Measurements from ENCODE around the gene SCN8A.
"Not testable (repeated sequence)": the region's sequence is repeated elsewhere in the genome, so short reads cannot be mapped to it uniquely, and the experiment has no call there.

SCN8A gene

DNA sequence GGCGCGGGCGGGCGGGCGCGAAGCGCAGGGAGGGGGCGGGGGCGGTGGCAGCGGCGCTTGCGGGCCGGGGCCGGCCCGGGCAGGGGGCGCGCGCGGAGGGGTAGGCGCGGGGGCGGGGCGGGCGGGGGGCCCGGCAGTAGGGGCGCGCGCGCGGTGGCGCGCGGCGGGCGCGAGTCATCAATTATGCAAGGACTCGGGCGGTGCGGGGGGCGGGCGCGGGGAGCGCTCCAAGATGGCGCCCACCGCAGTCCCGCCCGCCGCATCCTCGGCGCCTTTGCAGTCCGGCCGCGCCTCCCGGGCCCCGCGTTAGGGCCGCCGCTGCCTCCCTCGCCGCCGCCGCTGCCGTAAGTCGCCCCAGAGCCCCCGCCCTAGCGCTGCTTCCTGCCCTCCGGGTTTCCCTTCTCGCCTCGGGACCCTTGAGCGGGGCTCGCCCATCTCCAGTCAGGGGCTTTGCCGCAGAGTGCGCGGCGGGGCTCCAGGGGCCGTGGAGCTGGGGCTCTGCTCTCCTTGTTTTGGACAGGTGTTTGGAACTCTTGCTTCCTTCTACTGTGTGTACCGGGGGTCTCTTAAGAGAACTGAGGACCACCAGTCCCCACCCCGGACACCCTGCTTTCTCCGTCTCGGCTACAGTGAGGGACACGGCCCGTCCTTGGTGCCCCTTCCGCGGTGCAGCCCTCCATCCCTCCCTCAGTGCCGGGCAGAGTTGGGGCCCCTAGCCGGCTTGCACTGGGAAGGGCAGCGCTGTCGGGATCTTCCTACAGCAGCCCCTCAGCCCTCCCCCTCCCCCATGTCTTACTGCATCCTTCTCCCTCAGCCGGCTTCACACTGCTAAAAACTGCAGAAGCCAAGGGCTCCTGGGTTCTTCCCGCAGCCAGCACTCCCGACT lies at the start of gene SCN8A:
TSS of gene SCN8A (plus strand) at position 218 of the 886 bp plus-strand sequence. CDS start 71,585 bp downstream, outside the sequence.
- DNase-seq: peak; percentile 21 to 59 (median 27)

DNA sequence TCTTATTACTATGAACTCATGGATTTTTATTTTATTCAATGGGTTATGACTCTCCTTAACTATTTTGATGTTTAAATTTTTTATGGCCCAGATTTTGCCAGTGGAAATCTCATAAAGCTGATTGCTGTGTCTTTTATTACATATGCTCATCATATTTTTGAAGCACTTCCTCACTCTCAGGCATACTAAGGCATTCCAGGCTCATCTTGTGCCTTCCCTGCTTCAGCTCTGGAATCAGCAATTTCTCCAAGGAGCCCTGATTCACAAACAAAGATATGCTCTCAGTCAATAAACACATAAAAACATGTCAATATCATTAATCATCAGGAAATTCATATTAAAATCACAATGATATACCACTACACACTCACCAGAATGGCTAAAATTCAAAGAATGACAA lies 44.9 kb upstream of the SCN8A start:
- DNase-seq: no peak

DNA sequence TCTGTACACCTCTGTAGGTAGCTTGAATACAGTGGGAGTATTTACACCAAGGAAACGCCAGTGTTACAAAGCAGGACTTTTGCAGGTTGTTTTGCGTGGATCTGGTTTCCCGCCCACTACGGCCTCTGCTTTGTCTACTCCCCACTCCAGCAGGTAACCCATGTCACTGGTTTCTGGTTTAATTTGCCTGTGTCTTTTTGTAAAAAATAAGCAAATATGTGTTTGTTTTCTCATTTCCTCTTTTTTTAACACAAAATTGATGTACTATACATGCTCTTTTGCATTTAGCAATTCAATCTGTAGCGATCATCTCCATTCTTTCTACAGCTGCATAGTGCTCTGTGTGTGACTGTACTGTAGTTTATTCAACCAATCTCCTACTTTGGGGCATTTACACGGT lies 43.4 kb upstream of the SCN8A start:
- DNase-seq: no peak

DNA sequence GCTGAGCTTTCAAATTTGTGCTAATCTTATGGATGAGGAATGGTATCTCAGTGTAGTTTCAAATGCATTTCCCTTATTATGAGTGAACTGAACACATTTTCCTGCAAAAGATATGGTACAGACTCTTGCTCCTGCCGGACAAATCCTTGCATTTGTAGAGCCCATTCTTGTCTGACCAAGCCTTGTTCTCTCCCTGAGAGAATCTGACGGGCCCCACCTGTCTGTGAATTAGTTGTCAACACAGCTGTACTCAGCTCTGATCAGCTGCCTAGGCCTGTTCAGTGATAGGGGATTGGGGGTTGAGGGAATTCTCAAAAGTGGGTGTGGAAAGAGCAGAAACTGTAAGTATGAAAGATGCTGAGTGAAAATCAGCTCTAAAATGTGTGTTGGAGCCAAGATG lies 42.8 kb upstream of the SCN8A start:
- no peak for DNase-seq

DNA sequence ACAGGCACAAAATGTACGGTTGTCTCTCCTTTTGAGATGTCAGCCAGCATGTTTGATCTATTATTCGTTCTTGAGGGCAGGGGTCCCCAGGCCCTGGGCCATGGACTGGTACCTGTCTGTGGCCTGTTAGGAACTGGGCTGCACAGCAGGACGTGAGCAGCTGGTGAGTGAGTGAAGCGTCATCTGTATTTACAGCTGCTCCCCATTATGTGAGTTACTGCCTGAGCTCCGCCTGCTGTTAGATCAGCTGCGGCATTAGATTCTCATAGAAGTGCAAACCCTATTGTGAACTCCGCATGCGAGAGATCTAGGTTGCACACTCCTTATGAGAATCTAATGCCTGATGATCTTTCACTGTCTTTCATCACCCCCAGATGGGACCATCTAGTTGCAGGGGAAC lies 41.4 kb upstream of the SCN8A start:
- no peak for DNase-seq

DNA sequence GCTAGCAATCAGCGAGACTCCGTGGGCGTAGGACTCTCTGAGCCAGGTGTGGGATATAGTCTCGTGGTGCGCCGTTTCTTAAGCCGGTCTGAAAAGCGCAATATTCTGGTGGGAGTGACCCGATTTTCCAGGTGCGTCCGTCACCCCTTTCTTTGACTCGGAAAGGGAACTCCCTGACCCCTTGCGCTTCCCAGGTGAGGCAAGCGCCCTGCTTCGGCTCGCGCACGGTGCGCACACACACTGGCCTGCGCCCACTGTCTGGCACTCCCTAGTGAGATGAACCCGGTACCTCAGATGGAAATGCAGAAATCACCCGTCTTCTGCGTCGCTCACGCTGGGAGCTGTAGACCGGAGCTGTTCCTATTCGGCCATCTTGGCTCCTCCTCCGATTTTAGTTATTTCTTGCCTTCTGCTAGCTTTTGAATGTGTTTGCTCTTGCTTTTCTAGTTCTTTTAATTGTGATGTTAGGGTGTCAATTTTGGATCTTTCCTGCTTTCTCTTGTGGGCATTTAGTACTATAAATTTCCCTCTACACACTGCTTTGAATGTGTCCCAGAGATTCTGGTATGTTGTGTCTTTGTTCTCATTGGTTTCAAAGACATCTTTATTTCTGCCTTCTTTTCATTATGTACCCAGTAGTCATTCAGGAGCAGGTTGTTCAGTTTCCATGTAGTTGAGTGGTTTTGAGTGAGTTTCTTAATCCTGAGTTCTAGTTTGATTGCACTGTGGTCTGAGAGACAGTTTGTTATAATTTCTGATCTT lies 22.6 kb upstream of the SCN8A start:
- not testable (repeated sequence) for DNase-seq

DNA sequence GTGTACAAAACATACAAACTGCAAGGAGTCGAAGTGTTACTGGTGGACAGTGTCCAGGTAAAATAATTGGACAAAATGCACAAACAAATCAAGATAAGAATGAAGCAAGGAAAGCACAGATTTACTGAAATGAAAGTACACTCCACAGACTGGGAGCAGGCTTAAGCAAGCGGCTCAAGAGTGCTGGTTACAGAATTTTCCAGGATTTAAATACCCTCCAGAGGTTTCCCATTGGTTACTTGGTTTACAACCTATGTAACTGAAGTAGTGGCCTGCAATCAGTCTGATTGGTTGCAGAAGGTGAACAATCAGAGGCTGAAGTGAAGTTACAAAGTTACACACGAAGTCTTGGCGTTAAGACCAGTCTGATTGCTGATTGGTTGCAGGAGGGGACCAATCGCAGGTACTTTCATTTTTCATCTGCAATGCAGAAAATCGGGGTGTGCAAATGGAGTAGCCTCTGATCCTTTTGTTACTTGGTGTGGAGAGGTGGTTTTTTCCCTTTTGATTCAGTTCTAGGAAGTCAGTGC lies 11.6 kb upstream of the SCN8A start:
- DNase-seq: no peak

DNA sequence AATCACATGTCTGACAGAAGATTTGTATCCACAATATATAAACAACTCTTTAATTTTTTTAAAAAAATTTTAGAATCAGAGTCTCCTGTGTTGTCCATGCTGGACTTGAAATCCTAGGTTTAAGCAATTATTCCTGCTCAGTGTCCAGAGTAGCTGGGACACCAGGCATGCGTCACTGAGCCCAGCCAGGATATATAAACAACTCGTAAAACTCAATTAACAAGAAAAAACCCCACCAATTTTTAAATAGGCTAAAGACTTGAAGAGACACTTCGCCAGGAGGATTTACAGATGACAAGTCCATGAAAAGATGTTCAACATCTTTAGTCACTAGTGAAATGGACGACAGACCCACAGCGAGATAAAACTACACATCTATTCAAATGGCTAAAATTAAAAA lies 2.0 kb upstream of the SCN8A start:
- no peak for DNase-seq

DNA sequence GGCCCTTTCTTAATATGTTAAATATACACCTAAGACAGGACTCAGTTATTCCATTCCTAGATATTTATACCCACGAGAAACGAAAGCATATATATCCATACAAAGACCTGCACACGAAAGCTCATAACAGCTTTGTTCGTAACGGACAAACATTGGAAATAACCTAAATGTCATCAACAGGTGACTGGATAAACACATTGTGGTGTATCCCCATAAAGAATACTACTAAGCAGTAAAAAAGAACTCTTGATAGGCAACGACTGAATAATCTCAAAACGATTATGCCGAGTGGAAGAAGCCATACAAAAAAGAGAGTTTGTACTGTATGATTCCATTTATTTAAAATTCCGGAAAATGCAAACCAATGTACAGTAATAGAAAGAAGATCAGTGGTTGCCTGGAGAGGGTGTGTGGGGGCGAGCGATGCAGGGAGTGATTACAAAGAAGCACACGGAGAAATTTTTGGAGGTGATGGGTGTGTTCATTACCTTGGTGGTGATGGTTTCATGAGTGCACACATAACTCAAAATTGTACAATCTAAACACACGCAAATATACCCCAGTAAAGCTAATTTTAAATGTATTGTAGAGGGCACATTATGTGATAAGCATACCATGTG lies 1.4 kb upstream of the SCN8A start:
- no peak for DNase-seq

DNA sequence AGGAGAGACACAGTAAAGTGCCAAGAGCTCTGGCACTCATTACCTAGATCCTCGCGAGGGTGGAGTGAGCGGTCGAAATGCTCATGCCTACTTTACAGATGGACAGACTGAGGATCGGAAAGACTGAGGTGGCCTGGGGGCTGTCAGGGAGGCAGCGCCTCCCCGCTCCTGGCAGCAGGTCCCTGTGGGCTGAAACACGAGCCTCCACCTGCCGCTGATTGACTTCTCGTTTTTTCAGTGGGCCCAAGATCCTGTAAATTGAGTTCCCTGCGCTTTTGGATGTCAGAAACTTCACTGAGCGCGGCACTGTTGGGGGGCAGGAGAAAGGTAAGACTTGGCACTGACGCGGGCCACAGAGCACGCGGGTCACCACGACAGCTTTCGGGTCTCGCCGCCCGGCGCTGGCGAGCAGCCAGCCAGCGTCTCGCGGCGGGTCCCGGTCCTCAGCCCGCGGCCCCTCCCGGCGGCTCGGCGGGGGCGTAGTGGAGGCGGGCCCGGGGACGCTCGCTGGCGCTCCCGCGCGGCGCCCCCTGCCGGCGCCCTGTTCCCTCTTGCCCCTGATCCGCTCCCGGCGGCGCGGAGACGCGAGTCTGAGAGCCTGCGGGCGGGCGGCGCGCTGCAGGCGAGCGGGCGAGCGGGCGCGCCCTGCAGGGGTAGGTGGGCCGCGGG lies 552 bp upstream of the SCN8A start:
- DNase-seq: peak; percentile 72 to 94 (median 82)

DNA sequence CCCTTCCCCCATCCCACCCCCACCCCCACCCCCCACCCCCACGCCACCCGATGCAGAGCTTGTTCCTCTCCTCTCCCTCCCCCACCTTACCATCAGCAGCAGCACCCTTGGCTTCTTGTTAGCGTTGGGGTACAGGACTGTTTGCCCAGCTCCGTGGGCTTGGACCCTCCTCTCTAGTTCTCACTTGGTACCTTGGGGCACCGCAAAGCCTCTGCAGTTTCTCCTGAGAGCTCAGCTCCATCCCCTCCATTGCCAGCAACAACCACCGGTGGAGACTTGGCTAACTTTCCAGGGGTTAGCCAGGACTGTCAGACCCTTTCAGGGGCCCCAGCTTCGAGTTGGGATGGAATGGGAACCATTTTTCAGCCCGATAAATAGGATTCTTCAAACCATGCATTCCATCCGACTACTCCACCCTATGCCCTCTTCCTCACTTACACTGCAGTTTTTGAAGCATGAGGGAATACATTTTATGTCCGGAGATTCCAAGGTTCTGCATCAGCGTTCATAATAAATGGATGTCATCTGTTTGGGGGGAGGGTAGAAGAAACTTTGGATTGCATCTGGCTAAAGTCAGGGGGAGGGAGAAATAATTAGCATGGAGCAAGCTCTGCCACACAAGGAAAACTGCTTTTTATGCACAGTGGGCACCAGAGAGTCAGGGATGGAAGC lies 1.1 kb downstream of the SCN8A start:
- no peak for DNase-seq

DNA sequence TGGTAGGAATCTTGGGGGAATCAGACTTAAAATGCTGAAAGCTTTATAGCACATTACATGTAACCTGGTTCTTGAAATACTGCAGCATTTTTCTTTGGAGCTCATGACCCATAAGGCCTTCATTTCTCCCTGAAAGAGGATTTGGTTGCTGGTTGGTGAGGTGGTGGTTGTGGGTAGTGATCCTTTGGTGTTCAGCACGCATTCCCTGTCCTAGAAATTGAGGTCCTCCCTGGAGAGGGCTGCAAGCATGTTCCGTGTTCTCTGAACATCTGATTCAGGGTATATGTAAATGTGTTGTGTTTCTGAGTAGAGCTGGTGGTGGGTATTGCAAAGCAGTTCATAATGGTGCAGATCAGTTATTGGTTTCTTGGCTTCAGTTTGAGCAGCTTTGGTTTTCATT lies 2.0 kb downstream of the SCN8A start:
- no peak for DNase-seq

DNA sequence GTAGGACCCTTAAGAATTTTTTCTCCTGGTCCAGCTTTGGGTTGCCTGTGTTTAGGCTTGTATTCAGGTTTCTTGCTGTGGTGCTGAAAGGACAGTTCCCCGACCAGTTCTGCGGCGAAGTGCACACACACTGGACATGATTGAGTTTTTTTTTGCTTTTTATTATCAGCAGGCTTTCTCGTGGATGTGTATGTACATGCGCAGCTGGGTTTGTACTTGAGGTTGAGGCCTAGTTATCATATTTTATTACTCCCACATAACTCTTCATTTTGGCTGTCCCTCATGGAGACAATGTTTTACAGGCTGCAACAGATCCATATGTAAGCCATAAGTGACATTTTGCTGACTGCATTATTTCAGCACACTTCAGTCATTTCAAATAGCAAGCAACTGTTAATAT lies 2.5 kb downstream of the SCN8A start:
- peak in 2 of 3 donors; percentile 51 to 56 for DNase-seq

DNA sequence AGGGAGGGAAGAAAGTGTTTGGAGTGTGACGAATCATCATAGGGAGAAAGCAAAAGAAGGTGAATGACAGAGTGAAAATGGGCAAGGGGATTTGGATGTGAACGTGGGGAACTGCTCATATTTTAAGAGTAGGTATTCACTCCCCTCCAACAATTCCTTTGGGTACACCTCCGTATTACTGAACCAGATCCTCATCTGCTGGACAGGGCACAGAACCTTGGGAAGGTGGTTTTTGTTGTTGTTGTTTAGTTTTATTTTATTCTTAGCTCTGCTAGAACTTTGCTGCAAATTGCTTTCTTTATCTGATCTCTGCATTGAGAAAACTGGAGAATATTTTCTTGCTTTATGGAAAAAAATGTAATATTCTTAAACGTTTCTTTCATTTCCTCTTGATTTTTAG lies 7.1 kb downstream of the SCN8A start:
- DNase-seq: no peak

DNA sequence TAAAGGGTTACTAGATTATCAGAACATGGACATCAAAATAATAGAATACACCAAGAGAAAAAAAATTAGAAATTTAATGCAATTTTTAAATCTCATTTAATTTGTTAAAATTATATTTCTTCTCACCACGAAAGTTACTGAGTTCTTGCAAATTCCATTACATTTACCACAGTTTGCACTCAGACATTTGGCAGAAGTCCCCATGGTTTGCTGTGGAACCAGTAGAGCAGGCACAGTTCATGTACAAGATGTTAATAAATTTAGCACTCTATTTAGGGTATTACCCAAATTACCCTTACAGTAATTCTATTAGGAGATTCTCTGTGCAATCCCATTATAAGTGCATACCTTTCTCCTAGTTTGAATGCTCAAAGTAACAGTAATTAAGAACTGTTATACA lies 9.7 kb downstream of the SCN8A start:
- no peak for DNase-seq

DNA sequence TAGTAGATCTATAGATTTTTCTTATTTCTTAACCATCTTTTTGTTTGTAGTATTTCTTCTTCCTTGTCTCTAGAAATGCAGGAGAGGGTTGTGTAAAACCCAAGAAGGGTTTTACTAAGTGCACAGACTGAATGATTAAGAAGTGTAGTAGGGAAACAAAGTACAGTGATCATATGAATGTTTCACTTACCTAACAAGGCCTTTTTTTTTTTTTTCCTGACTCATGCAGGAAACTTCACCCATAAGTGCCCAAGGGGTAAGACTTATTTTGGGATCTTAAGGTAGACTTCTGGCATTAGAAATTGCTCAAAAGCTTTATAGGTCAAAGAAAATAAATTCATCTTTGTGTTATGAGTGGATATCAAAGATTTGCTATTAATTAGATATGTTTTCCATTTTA lies 10.2 kb downstream of the SCN8A start:
- no peak for DNase-seq

DNA sequence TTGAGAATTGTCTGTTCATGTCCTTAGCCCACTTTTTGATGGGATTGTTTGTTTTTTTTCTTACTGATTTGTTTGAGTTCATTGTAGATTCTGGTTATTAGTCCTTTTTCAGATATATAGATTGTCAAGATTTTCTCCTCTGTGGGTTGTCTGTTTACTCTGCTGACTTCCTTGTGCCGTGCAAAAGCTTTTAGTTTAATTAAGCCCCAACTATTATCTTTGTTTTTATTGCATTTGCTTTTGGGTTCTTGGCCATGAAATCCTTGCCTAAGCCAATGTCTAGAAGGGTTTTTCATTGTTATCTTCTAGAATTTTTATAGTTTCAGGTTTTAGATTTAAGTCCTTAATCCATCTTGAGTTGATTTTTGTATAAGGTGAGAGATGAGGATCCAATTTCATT lies 14.9 kb downstream of the SCN8A start:
- DNase-seq: not testable (repeated sequence)

DNA sequence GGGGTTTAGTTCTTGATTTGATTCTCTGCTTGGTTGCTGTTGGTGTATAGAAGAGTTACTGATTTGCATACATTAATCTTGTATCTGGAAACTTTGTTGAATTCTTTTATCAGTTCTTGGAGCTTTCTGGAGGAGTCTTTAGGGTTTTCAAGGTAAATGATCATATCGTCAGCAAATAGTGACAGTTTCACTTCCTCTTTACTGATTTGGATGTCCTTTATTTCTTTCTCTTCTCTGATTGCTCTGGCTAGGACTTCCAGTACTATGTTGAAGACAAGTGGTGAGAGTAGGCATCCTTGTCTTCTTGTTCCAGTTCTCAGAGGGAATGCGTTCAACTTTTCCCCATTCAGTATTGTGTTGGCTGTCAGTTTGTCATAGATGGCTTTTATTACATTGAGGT lies 16.2 kb downstream of the SCN8A start:
- DNase-seq: not testable (repeated sequence)

DNA sequence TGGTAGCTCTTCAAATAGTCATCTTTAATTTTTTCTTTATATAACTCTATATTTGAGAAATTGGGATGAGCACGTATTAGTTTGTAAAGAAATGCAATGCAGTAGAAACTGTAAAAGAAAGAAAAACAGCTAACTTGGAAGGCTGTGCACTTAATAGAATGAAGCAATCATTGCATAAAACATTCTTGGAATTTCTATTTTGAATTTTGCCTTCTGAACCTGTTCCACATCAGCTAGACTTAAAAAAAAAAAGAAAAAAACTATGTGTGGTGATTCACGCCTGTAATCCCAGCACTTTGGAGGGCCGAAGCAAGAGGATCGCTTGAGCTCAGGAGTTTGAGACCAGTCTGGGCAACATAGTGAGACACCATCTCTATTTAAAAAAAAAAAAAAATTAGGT lies 29.4 kb downstream of the SCN8A start:
- no peak for DNase-seq

DNA sequence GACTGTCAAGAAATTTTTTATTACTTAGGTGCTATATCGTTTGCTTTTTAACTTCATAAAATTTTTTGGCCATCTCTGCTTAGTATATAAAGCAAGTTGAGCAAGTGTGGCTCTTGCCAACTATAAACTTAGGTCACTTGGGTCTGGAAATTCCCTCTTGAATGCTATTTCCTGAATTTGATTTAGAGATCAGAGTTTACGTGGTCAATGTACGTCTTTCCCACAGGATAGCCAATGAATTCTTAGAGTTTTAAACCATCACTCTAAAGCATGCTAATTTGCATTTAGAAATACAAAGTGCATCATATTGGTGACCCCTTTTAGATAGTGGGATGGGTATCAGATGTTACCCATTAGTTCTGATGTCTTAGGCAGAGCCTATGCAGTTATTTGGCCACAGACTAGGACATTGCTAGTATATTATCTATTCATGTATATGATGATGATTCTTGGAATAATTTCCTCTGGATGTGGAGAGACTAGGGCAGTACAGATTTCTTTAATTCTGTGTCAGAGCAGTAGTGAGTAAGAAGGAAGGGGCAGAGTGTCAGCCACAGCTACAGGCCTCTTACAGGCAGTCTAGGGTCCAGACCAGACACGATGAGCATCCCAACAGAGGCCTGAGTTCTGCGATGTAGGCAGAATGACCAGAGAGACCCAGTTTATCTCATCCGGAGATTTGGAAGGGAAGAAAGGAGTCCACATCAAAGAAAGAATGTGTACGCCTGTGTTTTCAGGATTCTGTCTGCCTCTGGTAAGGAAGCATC lies 30.3 kb downstream of the SCN8A start:
- DNase-seq: peak; percentile 17 to 49 (median 30)

DNA sequence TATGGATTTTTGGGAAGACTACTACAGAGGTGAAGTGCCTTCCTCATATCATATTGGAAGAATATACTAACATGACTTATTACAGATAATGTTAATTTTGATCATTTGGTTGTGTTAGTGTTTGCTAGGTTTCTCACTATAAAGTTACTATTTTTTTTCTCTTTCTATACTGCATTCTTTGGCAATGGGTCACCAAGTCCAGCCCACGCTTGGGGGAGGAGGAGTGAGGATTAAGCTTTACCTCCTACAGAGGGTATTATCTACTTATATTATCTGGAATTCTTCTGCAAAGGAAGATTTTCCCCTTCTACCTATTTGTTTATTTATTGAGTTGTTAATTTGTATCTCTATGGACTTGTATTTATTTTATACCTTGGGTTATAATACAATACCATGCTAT lies 31.5 kb downstream of the SCN8A start:
- DNase-seq: no peak
